Peyer's patch (tissue), 4 donors: Measurements from ENCODE around the gene TNFRSF8. TPM values are rescaled to one million over a fixed set of nuclear protein-coding genes. Genes with fewer than 3 reads are reported as not detected.
A peak's percentile ranks its signal among the peaks of the same experiment; 100 is the strongest.

ENCODE experiments used
- DNase-seq, 3 donors: peaks; one replicate each; pipeline ENCODE4 v3.0.0-alpha.2; 2017 to 2019
- H3K27ac ChIP-seq, 4 donors: fragments of 200-600 bp; sonication (generic); one replicate each; pipeline ENCODE4 v1.5.1; 2016 to 2019
- H3K27me3 ChIP-seq, 2 donors: fragments of 200-600 bp; sonication (generic); one replicate each; pipeline ENCODE4 v1.5.1; 2019
- H3K36me3 ChIP-seq, 3 donors: fragments of 200-600 bp; sonication (generic); one replicate each; pipeline ENCODE4 v1.5.1; 2016 to 2019
- H3K4me1 ChIP-seq, 4 donors: fragments of 200-600 bp; sonication (generic); one replicate each; pipeline ENCODE4 v1.5.1; 2016 to 2019
- H3K4me3 ChIP-seq, 4 donors: fragments of 200-600 bp; sonication (generic); 1 replicate in 3 of 4; 2 replicates in 1 of 4; pipeline ENCODE4 v1.5.1; 2016 to 2019; ENCODE audit warnings: mild to moderate bottlenecking in 1 of 4
- H3K9me3 ChIP-seq, 4 donors: fragments of 200-600 bp; sonication (generic); one replicate each; pipeline ENCODE4 v1.5.1; 2016 to 2019; ENCODE audit warnings: mild to moderate bottlenecking in 1 of 4
- CTCF ChIP-seq, 6 experiments: fragments of 450-650 bp in 4 of 6; fragments of 200-600 bp in 2 of 6; sonication (generic) in 1 of 6; IDR thresholded peaks; one replicate each; pipeline ENCODE4 v1.5.1; 2017 to 2019; ENCODE audit warnings: antibody characterized with exemption in 6 of 6, mild to moderate bottlenecking in 3 of 6, moderate library complexity in 1 of 6
- POLR2A ChIP-seq, 2 donors: fragments of 450-650 bp; IDR thresholded peaks; one replicate each; pipeline ENCODE4 v1.5.1; 2017; ENCODE audit warnings: antibody characterized with exemption in 2 of 2, mild to moderate bottlenecking in 2 of 2, moderate library complexity in 2 of 2
- total RNA-seq, 4 donors: library from RNA; depleted of rRNA; stranded (reverse); fragments of >200 nt; gene quantifications; one replicate each; pipeline ENCODE4 v1.1.0, GENCODE V29; 2016

Gene TNFRSF8
- total RNA-seq, 4 donors from 2014 or later, result not detected

GRCh38 chr1:12051361-12051760 lies 11.7 kb upstream of the TNFRSF8 start:
- Histone ChIP-seq H3K36me3 (no peaks in the 10 kb centered on the region), H3K27me3 (no peaks in the 10 kb centered on the region), H3K27ac (no peak overlapping the region), H3K9me3 (no peaks in the 10 kb centered on the region), H3K4me3 (no peak overlapping the region), H3K4me1 (peaks cover 0 to 19% (median 8%) of the 10 kb centered on the region in 4 donors)
- TF ChIP-seq POLR2A (IDR thresholded peaks at IDR 0.05), result no peak
- TF ChIP-seq CTCF (IDR thresholded peaks at IDR 0.05), result no peak
- no peak for DNase-seq

GRCh38 chr1:12052008-12052573 lies 11.0 kb upstream of the TNFRSF8 start:
- peak overlapping the region in 1 of 4 donors; percentile 10 for H3K27ac ChIP-seq
- peak in 2 of 3 donors; percentile 35 to 65 for DNase-seq
- H3K4me1 ChIP-seq, result peaks cover 0 to 12% (median 8%) of the 10 kb centered on the region in 4 donors
- H3K4me3 ChIP-seq, result no peak overlapping the region
- no peaks in the 10 kb centered on the region for H3K36me3 ChIP-seq
- no peaks in the 10 kb centered on the region for H3K27me3 ChIP-seq
- no peaks in the 10 kb centered on the region for H3K9me3 ChIP-seq
- no peak for TF ChIP-seq CTCF (IDR thresholded peaks at IDR 0.05)
- no peak for TF ChIP-seq POLR2A (IDR thresholded peaks at IDR 0.05)

GRCh38 chr1:12052997-12053686 lies 10.0 kb upstream of the TNFRSF8 start:
- no peaks in the 10 kb centered on the region for H3K9me3 ChIP-seq
- H3K4me3 ChIP-seq, result no peak overlapping the region
- TF ChIP-seq CTCF (IDR thresholded peaks at IDR 0.05) (no peak), POLR2A (IDR thresholded peaks at IDR 0.05) (no peak)
- no peak for DNase-seq
- no peaks in the 10 kb centered on the region for H3K36me3 ChIP-seq
- H3K27me3 ChIP-seq, result no peaks in the 10 kb centered on the region
- H3K4me1 ChIP-seq, result peaks cover 0 to 10% (median 7%) of the 10 kb centered on the region in 4 donors
- no peak overlapping the region for H3K27ac ChIP-seq

- no peak for DNase-seq
- H3K4me3 ChIP-seq, result no peak overlapping the region
- H3K9me3 ChIP-seq, result no peaks in the 10 kb centered on the region
- TF ChIP-seq CTCF (IDR thresholded peaks at IDR 0.05) (no peak), POLR2A (IDR thresholded peaks at IDR 0.05) (no peak)
- H3K27ac ChIP-seq, result no peak overlapping the region
- peaks cover 0 to 10% (median 7%) of the 10 kb centered on the region in 4 donors for H3K4me1 ChIP-seq
- no peaks in the 10 kb centered on the region for H3K36me3 ChIP-seq
- no peaks in the 10 kb centered on the region for H3K27me3 ChIP-seq
These were observed 9.2 kb upstream of the TNFRSF8 start for GRCh38 chr1:12053752-12054548.

GRCh38 chr1:12055259-12055658 lies 7.8 kb upstream of the TNFRSF8 start:
- Histone ChIP-seq H3K36me3 (no peaks in the 10 kb centered on the region), H3K4me1 (peaks cover 0 to 10% (median 7%) of the 10 kb centered on the region in 4 donors), H3K27me3 (no peaks in the 10 kb centered on the region), H3K27ac (no peak overlapping the region), H3K9me3 (no peaks in the 10 kb centered on the region), H3K4me3 (no peak overlapping the region)
- no peak for TF ChIP-seq CTCF (IDR thresholded peaks at IDR 0.05)
- no peak for TF ChIP-seq POLR2A (IDR thresholded peaks at IDR 0.05)
- no peak for DNase-seq
